Vagina (tissue), 2 donors: ENCODE measurements around the gene WTAP.

Experiments
- POLR2A ChIP-seq, 2 donors: fragments of 450-650 bp; IDR thresholded peaks; one replicate each; pipeline ENCODE4 v1.6.1; 2017; ENCODE audit warnings: antibody characterized with exemption in 2 of 2, mild to moderate bottlenecking in 2 of 2, moderate library complexity in 2 of 2
- POLR2AphosphoS5 ChIP-seq, 2 donors: sonication (generic); formaldehyde crosslinking; IDR thresholded peaks; one replicate each; pipeline ENCODE4 v1.9.0; 2017; ENCODE audit warnings: antibody characterized with exemption in 2 of 2, mild to moderate bottlenecking in 2 of 2, low read depth in 1 of 2; ENCODE audit not compliant: insufficient read depth in 1 of 2
- TF ChIP-seq, protein P1 (sequence below), 3 experiments: fragments of 450-650 bp in 2 of 3; fragments of 200-600 bp in 1 of 3; sonication (generic) in 1 of 3; IDR thresholded peaks; one replicate each; pipeline ENCODE4 v1.5.1; 2017 to 2019; ENCODE audit warnings: antibody characterized with exemption in 3 of 3, mild to moderate bottlenecking in 2 of 3, moderate library complexity in 2 of 3

DNA sequence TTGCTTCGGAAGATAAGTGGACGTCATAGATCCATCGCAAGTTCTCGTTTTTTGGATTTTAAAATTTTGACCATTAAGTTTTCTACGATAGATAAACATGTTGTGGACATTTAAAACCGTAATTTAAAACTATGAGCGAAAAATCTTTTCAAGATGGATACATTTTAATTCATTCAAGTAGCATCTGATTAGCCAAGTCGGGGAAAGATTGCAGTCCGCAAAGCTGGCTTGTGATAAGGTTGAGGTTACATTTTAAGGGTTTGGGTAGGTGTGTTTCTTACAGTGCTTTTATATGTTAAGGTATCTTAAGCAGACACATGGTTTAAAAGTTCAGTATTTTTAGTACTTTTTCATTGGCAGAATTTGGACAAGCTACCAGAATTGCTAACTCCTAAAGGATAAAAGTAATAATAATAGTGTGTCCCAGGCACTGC is 1.2 kb downstream of the WTAP start:
- TF ChIP-seq, protein P1, sequence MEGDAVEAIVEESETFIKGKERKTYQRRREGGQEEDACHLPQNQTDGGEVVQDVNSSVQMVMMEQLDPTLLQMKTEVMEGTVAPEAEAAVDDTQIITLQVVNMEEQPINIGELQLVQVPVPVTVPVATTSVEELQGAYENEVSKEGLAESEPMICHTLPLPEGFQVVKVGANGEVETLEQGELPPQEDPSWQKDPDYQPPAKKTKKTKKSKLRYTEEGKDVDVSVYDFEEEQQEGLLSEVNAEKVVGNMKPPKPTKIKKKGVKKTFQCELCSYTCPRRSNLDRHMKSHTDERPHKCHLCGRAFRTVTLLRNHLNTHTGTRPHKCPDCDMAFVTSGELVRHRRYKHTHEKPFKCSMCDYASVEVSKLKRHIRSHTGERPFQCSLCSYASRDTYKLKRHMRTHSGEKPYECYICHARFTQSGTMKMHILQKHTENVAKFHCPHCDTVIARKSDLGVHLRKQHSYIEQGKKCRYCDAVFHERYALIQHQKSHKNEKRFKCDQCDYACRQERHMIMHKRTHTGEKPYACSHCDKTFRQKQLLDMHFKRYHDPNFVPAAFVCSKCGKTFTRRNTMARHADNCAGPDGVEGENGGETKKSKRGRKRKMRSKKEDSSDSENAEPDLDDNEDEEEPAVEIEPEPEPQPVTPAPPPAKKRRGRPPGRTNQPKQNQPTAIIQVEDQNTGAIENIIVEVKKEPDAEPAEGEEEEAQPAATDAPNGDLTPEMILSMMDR (IDR thresholded peaks at IDR 0.05), result no peak
- TF ChIP-seq POLR2A (IDR thresholded peaks at IDR 0.05) (no peak), POLR2AphosphoS5 (IDR thresholded peaks at IDR 0.05; ENCODE audit: insufficient read depth in 1 of 2, low read depth in 1 of 2) (no peak)
